SK-N-SH (cell line): Measurements from ENCODE around the gene U2AF1L4. TPM values are rescaled to one million over a fixed set of nuclear protein-coding genes. Genes with fewer than 3 reads are reported as not detected.

Experiments used
- CTCF ChIA-PET: fragments of 300-600, 350-600 bp; formaldehyde crosslinking; extraction: SDS; loops from one replicate; lab custom pipeline; 2021; lab: Yijun Ruan, JAX
- POLR2A ChIA-PET: fragments of 350-600 bp; sonication (Branson Sonifier 250); formaldehyde crosslinking; extraction: SDS; loops from one replicate; lab custom pipeline; 2020; ENCODE audit warnings: antibody characterized with exemption, inconsistent platforms; lab: Yijun Ruan, JAX
- DNase-seq: peaks from one replicate; pipeline ENCODE4 v3.0.0; 2012
- H2AFZ ChIP-seq: fragments of 200-600 bp; sonication (generic); 2 replicates; pipeline ENCODE4 v1.8.1; 2016; ENCODE audit warnings: antibody characterized with exemption, mild to moderate bottlenecking, low read depth
- H3F3A ChIP-seq: fragments of 200-600 bp; sonication (generic); replicated peaks from 2 replicates; pipeline ENCODE3; 2016; ENCODE audit warnings: antibody characterized with exemption, mild to moderate bottlenecking; ENCODE audit not compliant: insufficient read depth
- H3K27ac ChIP-seq, 2 experiments: fragments of 200-500 bp in 1 of 2; fragments of 200-600 bp in 1 of 2; sonication (Bioruptor generic) in 1 of 2; sonication (generic), shearing (Covaris generic) in 1 of 2; 2 replicates each; pipeline versions ENCODE4 v1.5.1 to v1.6.1; 2014 to 2016; ENCODE audit warnings: low read depth in 2 of 2, inconsistent platforms in 1 of 2, low read length in 1 of 2, mild to moderate bottlenecking in 1 of 2, mixed read lengths in 1 of 2
- H3K27me3 ChIP-seq: fragments of 200-600 bp; sonication (generic), shearing (Covaris generic); 2 replicates; pipeline ENCODE4 v1.6.1; 2016; ENCODE audit warnings: mixed run types; ENCODE audit not compliant: insufficient read depth
- H3K36me3 ChIP-seq, 2 experiments: fragments of 200-500 bp in 1 of 2; fragments of 200-600 bp in 1 of 2; sonication (Bioruptor generic) in 1 of 2; sonication (generic) in 1 of 2; replicated peaks in 1 of 2; 2 replicates each; pipeline versions ENCODE3 to v1.5.1; 2014 to 2016; ENCODE audit warnings: low read length in 1 of 2, mild to moderate bottlenecking in 1 of 2; ENCODE audit not compliant: insufficient read depth in 2 of 2, control insufficient read depth in 1 of 2
- H3K4me1 ChIP-seq, 2 experiments: fragments of 200-500 bp in 1 of 2; fragments of 200-600 bp in 1 of 2; sonication (Bioruptor generic) in 1 of 2; sonication (generic), shearing (Covaris generic) in 1 of 2; 2 replicates each; pipeline versions ENCODE4 v1.5.1 to v1.6.1; 2014 to 2016; ENCODE audit warnings: low read depth in 1 of 2, low read length in 1 of 2, mixed run types in 1 of 2; ENCODE audit not compliant: insufficient read depth in 2 of 2, control insufficient read depth in 1 of 2
- H3K4me2 ChIP-seq: fragments of 200-600 bp; sonication (generic), shearing (Covaris generic); 2 replicates; pipeline ENCODE4 v1.6.1; 2017; ENCODE audit warnings: mixed run types
- H3K4me3 ChIP-seq, 2 experiments: fragments of 200-500 bp in 1 of 2; fragments of 200-600 bp in 1 of 2; sonication (Bioruptor generic) in 1 of 2; sonication (generic), shearing (Covaris generic) in 1 of 2; 2 replicates each; pipeline versions ENCODE4 v1.5.1 to v1.8.1; 2014 to 2016; ENCODE audit warnings: low read depth in 2 of 2, inconsistent platforms in 1 of 2, low read length in 1 of 2, mild to moderate bottlenecking in 1 of 2, mixed read lengths in 1 of 2, moderate library complexity in 1 of 2
- H3K79me2 ChIP-seq: fragments of 200-600 bp; sonication (generic); 2 replicates; pipeline ENCODE4 v1.8.1; 2017; ENCODE audit warnings: mild to moderate bottlenecking; ENCODE audit not compliant: insufficient read depth
- H3K9ac ChIP-seq: fragments of 200-600 bp; sonication (generic); 2 replicates; pipeline ENCODE4 v1.6.1; 2017; ENCODE audit warnings: mixed run types
- H3K9me2 ChIP-seq: fragments of 200-600 bp; sonication (generic); 2 replicates; pipeline ENCODE4 v1.6.1; 2017; ENCODE audit warnings: mixed run types
- H3K9me3 ChIP-seq: fragments of 200-600 bp; sonication (generic); 2 replicates; pipeline ENCODE4 v1.6.1; 2017; ENCODE audit warnings: mixed run types, mild to moderate bottlenecking, moderate library complexity
- H4K20me1 ChIP-seq: fragments of 200-600 bp; sonication (generic); 2 replicates; pipeline ENCODE4 v1.6.1; 2017; ENCODE audit warnings: mild to moderate bottlenecking, mixed run types; ENCODE audit not compliant: insufficient read depth
- CHD2 ChIP-seq: fragments of 150-350 bp; IDR thresholded peaks from 2 replicates; pipeline ENCODE4 v1.6.1; 2018; ENCODE audit warnings: low read length; ENCODE audit not compliant: partially characterized antibody
- FOSL2 ChIP-seq: IDR thresholded peaks from 2 replicates; pipeline ENCODE4 v1.4.0; 2012; ENCODE audit warnings: low read depth, mild to moderate bottlenecking, moderate library complexity, borderline replicate concordance
- JUND ChIP-seq: IDR thresholded peaks from 2 replicates; pipeline ENCODE4 v1.4.0; 2012
- PBX3 ChIP-seq: IDR thresholded peaks from 2 replicates; pipeline ENCODE4; 2012
- POLR2AphosphoS5 ChIP-seq: IDR thresholded peaks from 2 replicates; pipeline ENCODE4 v1.6.1; 2012; ENCODE audit warnings: low read depth, low read length
- RXRA ChIP-seq: IDR thresholded peaks from 2 replicates; pipeline ENCODE4 v1.4.0; 2012; ENCODE audit warnings: low read depth, mild to moderate bottlenecking, borderline replicate concordance
- SIN3A ChIP-seq: IDR thresholded peaks from 2 replicates; pipeline ENCODE4 v1.6.1; 2012; ENCODE audit warnings: low read depth, mild to moderate bottlenecking, low read length, moderate library complexity, borderline replicate concordance
- TAF1 ChIP-seq: IDR thresholded peaks from 2 replicates; pipeline ENCODE4 v1.6.1; 2012; ENCODE audit warnings: low read depth, mild to moderate bottlenecking, low read length, moderate library complexity, borderline replicate concordance
- WGBS: methylation state at CpG from one replicate; pipeline ENCODE4 v1.1.6; 2017; ENCODE audit warnings: low lambda C conversion rate; 5-methylcytosine and 5-hydroxymethylcytosine counted together
- polyA plus RNA-seq, 3 experiments: library from polyadenylated mRNA; depleted of rRNA; stranded (reverse); fragments of >200 nt; gene quantifications; 2 replicates each; pipeline ENCODE4 v1.2.3, GENCODE V29; 2012
- TF ChIP-seq, protein P1 (sequence below): IDR thresholded peaks from 2 replicates; pipeline ENCODE4 v1.4.0; 2012; ENCODE audit warnings: low read depth, borderline replicate concordance
- TF ChIP-seq, protein P2 (sequence below): IDR thresholded peaks from 2 replicates; pipeline ENCODE4 v1.4.0; 2012; ENCODE audit warnings: low read depth, borderline replicate concordance

Gene U2AF1L4
- polyA plus RNA-seq, 1 of the 3 experiments (the other 2 are of a cell fraction), result 25.9 TPM

- H4K20me1 ChIP-seq, result peaks cover 5% of the 10 kb centered on the region
- H3K4me3 ChIP-seq, result no peak overlapping the region
- H3F3A ChIP-seq, result peaks cover 6% of the 10 kb centered on the region
- ChIA-PET POLR2A (interaction anchor here (1.4 kb wide), 1 partner anchor 11 kb away, joined by 5 read pairs; no protein-coding TSS in a partner anchor), CTCF (interaction anchor here (0.7 to 2.6 kb wide), 4 partner anchors 14 to 510 kb away, joined by 3 to 7 read pairs (median 4); no protein-coding TSS in a partner anchor)
- DNase-seq, result no peak
- no peaks in the 10 kb centered on the region for H3K36me3 ChIP-seq
- no peaks in the 10 kb centered on the region for H3K27me3 ChIP-seq
- TF ChIP-seq PBX3, result no peak
- TF ChIP-seq, protein P1, sequence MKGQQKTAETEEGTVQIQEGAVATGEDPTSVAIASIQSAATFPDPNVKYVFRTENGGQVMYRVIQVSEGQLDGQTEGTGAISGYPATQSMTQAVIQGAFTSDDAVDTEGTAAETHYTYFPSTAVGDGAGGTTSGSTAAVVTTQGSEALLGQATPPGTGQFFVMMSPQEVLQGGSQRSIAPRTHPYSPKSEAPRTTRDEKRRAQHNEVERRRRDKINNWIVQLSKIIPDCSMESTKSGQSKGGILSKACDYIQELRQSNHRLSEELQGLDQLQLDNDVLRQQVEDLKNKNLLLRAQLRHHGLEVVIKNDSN, result no peak
- TF ChIP-seq JUND, result no peak
- no peak overlapping the region for H2AFZ ChIP-seq
- H3K27ac ChIP-seq, result no peak overlapping the region
- H3K4me2 ChIP-seq, result no peak overlapping the region
- peaks cover 10% of the 10 kb centered on the region for H3K79me2 ChIP-seq
- WGBS, result 93% methylated on average over 11 of the region's 12 CpGs
- H3K4me1 ChIP-seq, result peaks cover 5 to 18% of the 10 kb centered on the region in 2 experiments; a peak in 3 of 4 replicates
- H3K9me2 ChIP-seq, result no peaks in the 10 kb centered on the region
- H3K9me3 ChIP-seq, result no peaks in the 10 kb centered on the region
- no peak overlapping the region for H3K9ac ChIP-seq
Measured at GRCh38 chr19:35713904-35714495, 31.2 kb downstream of the U2AF1L4 start.

GRCh38 chr19:35713506-35713850 is 31.7 kb downstream of the U2AF1L4 start:
- Histone ChIP-seq H3F3A (peaks cover 6% of the 10 kb centered on the region), H2AFZ (no peak overlapping the region), H3K9me3 (no peaks in the 10 kb centered on the region), H3K9me2 (no peaks in the 10 kb centered on the region), H3K36me3 (no peaks in the 10 kb centered on the region), H4K20me1 (no peaks in the 10 kb centered on the region; the same call in 1 of the 2 replicates), H3K27ac (no peak overlapping the region), H3K4me3 (no peak overlapping the region), H3K4me1 (peaks cover 5 to 13% of the 10 kb centered on the region in 2 experiments; a peak in 2 of 4 replicates), H3K4me2 (no peak overlapping the region), H3K79me2 (peaks cover 4% of the 10 kb centered on the region), H3K9ac (no peak overlapping the region), H3K27me3 (no peaks in the 10 kb centered on the region)
- DNase-seq, result no peak
- POLR2A ChIA-PET, result interaction anchor here (2.0 kb wide), 1 partner anchor 11 kb away, joined by 7 read pairs; no protein-coding TSS in a partner anchor
- CTCF ChIA-PET, result interaction anchor here (0.7 to 2.6 kb wide), 3 partner anchors 19 to 510 kb away, joined by 3 to 7 read pairs (median 4); no protein-coding TSS in a partner anchor
- 57% methylated on average over 2 of the region's 2 CpGs for WGBS
- TF ChIP-seq POLR2AphosphoS5 (no peak), CHD2 (no peak), SIN3A (no peak), TAF1 (no peak), FOSL2 (no peak), RXRA (no peak)
- TF ChIP-seq, protein P2, sequence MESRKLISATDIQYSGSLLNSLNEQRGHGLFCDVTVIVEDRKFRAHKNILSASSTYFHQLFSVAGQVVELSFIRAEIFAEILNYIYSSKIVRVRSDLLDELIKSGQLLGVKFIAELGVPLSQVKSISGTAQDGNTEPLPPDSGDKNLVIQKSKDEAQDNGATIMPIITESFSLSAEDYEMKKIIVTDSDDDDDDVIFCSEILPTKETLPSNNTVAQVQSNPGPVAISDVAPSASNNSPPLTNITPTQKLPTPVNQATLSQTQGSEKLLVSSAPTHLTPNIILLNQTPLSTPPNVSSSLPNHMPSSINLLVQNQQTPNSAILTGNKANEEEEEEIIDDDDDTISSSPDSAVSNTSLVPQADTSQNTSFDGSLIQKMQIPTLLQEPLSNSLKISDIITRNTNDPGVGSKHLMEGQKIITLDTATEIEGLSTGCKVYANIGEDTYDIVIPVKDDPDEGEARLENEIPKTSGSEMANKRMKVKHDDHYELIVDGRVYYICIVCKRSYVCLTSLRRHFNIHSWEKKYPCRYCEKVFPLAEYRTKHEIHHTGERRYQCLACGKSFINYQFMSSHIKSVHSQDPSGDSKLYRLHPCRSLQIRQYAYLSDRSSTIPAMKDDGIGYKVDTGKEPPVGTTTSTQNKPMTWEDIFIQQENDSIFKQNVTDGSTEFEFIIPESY, result no peak
